OCI-LY7 (cell line): ENCODE results near the gene DTNB. TPM values are rescaled to one million over a fixed set of nuclear protein-coding genes. Genes with fewer than 3 reads are reported as not detected.

Experiments
- BruUV-seq: library from RNA; stranded (reverse); fragments of 400-500 nt; replicated peaks from 2 replicates; lab custom pipeline; 2021; lab: Mats Ljungman, UMichigan
- CTCF ChIA-PET: fragments of 300-600 bp; sonication (Branson Sonifier 250); formaldehyde crosslinking; loops from one replicate; lab custom pipeline; 2022; ENCODE audit warnings: antibody characterized with exemption; ENCODE audit not compliant: unreplicated experiment; lab: Charles Lee
- POLR2A ChIA-PET: fragments of 300-600 bp; sonication (Branson Sonifier 250); formaldehyde crosslinking; loops from one replicate; lab custom pipeline; 2022; ENCODE audit warnings: antibody characterized with exemption; lab: Charles Lee
- DNase-seq: peaks from one replicate; pipeline ENCODE4 v3.0.0-alpha.2; 2015; ENCODE audit warnings: low spot score
- H2AFZ ChIP-seq: fragments of 200-600 bp; sonication (generic), shearing (Covaris generic); 2 replicates; pipeline ENCODE4 v1.6.1; 2014; ENCODE audit warnings: mild to moderate bottlenecking, antibody characterized with exemption, low read length, moderate library complexity
- H3K27ac ChIP-seq: fragments of 200-600 bp; sonication (generic); 2 replicates; pipeline ENCODE4 v1.5.1; 2014; ENCODE audit warnings: mixed run types, low read depth, mild to moderate bottlenecking, moderate library complexity, low read length, inconsistent platforms; ENCODE audit not compliant: poor library complexity, severe bottlenecking
- H3K36me3 ChIP-seq: fragments of 200-600 bp; sonication (generic); 2 replicates; pipeline ENCODE4 v1.6.1; 2014; ENCODE audit warnings: mild to moderate bottlenecking, antibody characterized with exemption, low read length, moderate library complexity, mixed read lengths; ENCODE audit not compliant: insufficient read depth
- H3K4me1 ChIP-seq: fragments of 200-600 bp; sonication (generic); 2 replicates; pipeline ENCODE4 v1.5.1; 2014; ENCODE audit warnings: mild to moderate bottlenecking, low read length; ENCODE audit not compliant: insufficient read depth, poor library complexity, severe bottlenecking
- H3K4me2 ChIP-seq: fragments of 200-600 bp; sonication (generic); 2 replicates; pipeline ENCODE4 v1.6.1; 2014; ENCODE audit warnings: mild to moderate bottlenecking, low read length
- H3K4me3 ChIP-seq: fragments of 200-600 bp; sonication (generic); 2 replicates; pipeline ENCODE4 v1.5.1; 2014; ENCODE audit warnings: mild to moderate bottlenecking, low read depth, low read length; ENCODE audit not compliant: poor library complexity, severe bottlenecking
- H3K79me2 ChIP-seq: fragments of 200-600 bp; sonication (generic); 2 replicates; pipeline ENCODE4 v1.6.1; 2016; ENCODE audit warnings: low read depth, mild to moderate bottlenecking, low read length, moderate library complexity, mixed read lengths; ENCODE audit not compliant: insufficient read depth
- H3K9me2 ChIP-seq: fragments of 200-600 bp; sonication (generic); 2 replicates; pipeline ENCODE4 v1.6.1; 2016; ENCODE audit warnings: mild to moderate bottlenecking, low read length, mixed read lengths; ENCODE audit not compliant: insufficient read depth
- H3K9me3 ChIP-seq: fragments of 200-600 bp; sonication (generic); 2 replicates; pipeline ENCODE4 v1.6.1; 2014; ENCODE audit warnings: mild to moderate bottlenecking, mixed run types, low read length, mixed read lengths
- H4K20me1 ChIP-seq: fragments of 200-600 bp; sonication (generic); 2 replicates; pipeline ENCODE4 v1.6.1; 2014; ENCODE audit warnings: mild to moderate bottlenecking, antibody characterized with exemption, low read length, moderate library complexity, mixed read lengths; ENCODE audit not compliant: insufficient read depth
- CTCF ChIP-seq: fragments of 200-600 bp; sonication (generic); conservative IDR thresholded peaks from 2 replicates; pipeline ENCODE4 v1.5.1; 2014; ENCODE audit warnings: mild to moderate bottlenecking, antibody characterized with exemption, low read length, moderate library complexity, mixed read lengths
- EZH2phosphoT487 ChIP-seq: fragments of 200-600 bp; sonication (generic); IDR thresholded peaks from 2 replicates; pipeline ENCODE4 v1.6.1; 2018; ENCODE audit warnings: low read depth, borderline replicate concordance, mild to moderate bottlenecking, mixed run types, antibody characterized with exemption, low read length, moderate library complexity, mixed read lengths
- intact Hi-C: fragments of 100-400 bp; cut with micrococcal nuclease; formaldehyde crosslinking; loops from one replicate; pipeline ENCODE4 v1.10.0; 2022; ENCODE audit not compliant: unreplicated experiment
- total RNA-seq, 2 experiments: library from RNA; depleted of rRNA in 1 of 2; stranded (reverse); fragments of >200 nt in 1 of 2; shearing (Covaris generic) in 1 of 2; gene quantifications; 2 replicates each; pipeline ENCODE4 v1.2.3, GENCODE V29; 2014 to 2022

The DTNB gene
- total RNA-seq, 2 experiments from 2014 or later, result 16.1 to 28.3 TPM

- no peak for TF ChIP-seq EZH2phosphoT487
- TF ChIP-seq CTCF, result 0 out of 2 replicates have a peak, but pooled peaks have one; percentile 46
- H3K9me2 ChIP-seq, result no peaks in the 10 kb centered on the region
- H3K4me3 ChIP-seq, result no peak overlapping the region
- H3K4me1 ChIP-seq, result no peaks in the 10 kb centered on the region
- H4K20me1 ChIP-seq, result no peaks in the 10 kb centered on the region; the same call in 1 of the 2 replicates
- no peak overlapping the region for H3K4me2 ChIP-seq
- no peaks in the 10 kb centered on the region for H3K79me2 ChIP-seq
- no peaks in the 10 kb centered on the region for H3K36me3 ChIP-seq
- no peak for DNase-seq
- ChIA-PET POLR2A (interaction anchor here (1.0 kb wide), 1 partner anchor 57 kb away, joined by 3 read pairs; no protein-coding TSS in a partner anchor), CTCF (no interaction called here)
- H2AFZ ChIP-seq, result no peak overlapping the region
- H3K27ac ChIP-seq, result no peak overlapping the region
- no peaks in the 10 kb centered on the region for H3K9me3 ChIP-seq
- no TSS peak for BruUV-seq
- intact Hi-C loops, result loop anchor here (5.0 to 10.0 kb wide), 2 partner anchors 58 to 360 kb away; no protein-coding TSS in a partner anchor
Measured at GRCh38 chr2:25664965-25665307, 8.4 kb downstream of the DTNB start.

GRCh38 chr2:25664183-25664964 is 9.0 kb downstream of the DTNB start:
- Histone ChIP-seq H4K20me1 (no peaks in the 10 kb centered on the region; the same call in 1 of the 2 replicates), H3K4me1 (no peaks in the 10 kb centered on the region), H3K79me2 (no peaks in the 10 kb centered on the region), H3K36me3 (no peaks in the 10 kb centered on the region), H3K27ac (no peak overlapping the region), H3K9me2 (no peaks in the 10 kb centered on the region), H3K4me2 (peak overlapping the region; percentile 15; the same call in 1 of the 2 replicates), H2AFZ (no peak overlapping the region), H3K4me3 (no peak overlapping the region), H3K9me3 (no peaks in the 10 kb centered on the region)
- intact Hi-C loops, result loop anchor here (5.0 to 10.0 kb wide), 2 partner anchors 57 to 360 kb away; no protein-coding TSS in a partner anchor
- POLR2A ChIA-PET, result interaction anchor here (0.5 to 1.5 kb wide), 5 partner anchors 8 to 594 kb away, joined by 3 to 5 read pairs (median 3); no protein-coding TSS in a partner anchor
- CTCF ChIA-PET, result no interaction called here
- peak; percentile 55 for DNase-seq
- no TSS peak for BruUV-seq
- TF ChIP-seq CTCF, result peak; percentile 85
- no peak for TF ChIP-seq EZH2phosphoT487

- Histone ChIP-seq H3K4me3 (no peak overlapping the region), H3K9me2 (no peaks in the 10 kb centered on the region), H4K20me1 (no peaks in the 10 kb centered on the region; the same call in 1 of the 2 replicates), H2AFZ (no peak overlapping the region), H3K4me1 (no peaks in the 10 kb centered on the region), H3K4me2 (no peak overlapping the region), H3K36me3 (no peaks in the 10 kb centered on the region), H3K79me2 (no peaks in the 10 kb centered on the region), H3K9me3 (no peaks in the 10 kb centered on the region), H3K27ac (no peak overlapping the region)
- ChIA-PET CTCF (no interaction called here), POLR2A (no interaction called here)
- DNase-seq, result no peak
- BruUV-seq, result no TSS peak
- intact Hi-C loops, result no loop called here
- TF ChIP-seq CTCF, result no peak
- no peak for TF ChIP-seq EZH2phosphoT487
Measured at GRCh38 chr2:25655316-25655715, 18.1 kb downstream of the DTNB start.
